ENCODE data around the gene GPNMB. TPM values are rescaled to one million over a fixed set of nuclear protein-coding genes. Genes with fewer than 3 reads are reported as not detected.

Gene GPNMB
- total RNA-seq, 1 donor from 2014 or later, result 77.5 TPM

- no peak for DNase-seq (ENCODE audit: low spot score)
Measured at GRCh38 chr7:23228412-23228811, 18.2 kb upstream of the GPNMB start.

GRCh38 chr7:23230641-23231101 lies 15.9 kb upstream of the GPNMB start:
- DNase-seq (ENCODE audit: low spot score), result no peak

GRCh38 chr7:23232966-23233365 lies 13.6 kb upstream of the GPNMB start:
- DNase-seq (ENCODE audit: low spot score), result no peak

- DNase-seq (ENCODE audit: low spot score), result no peak
Measured at GRCh38 chr7:23234569-23235296, 11.8 kb upstream of the GPNMB start.

GRCh38 chr7:23235813-23236221 lies 10.8 kb upstream of the GPNMB start:
- peak; percentile 75 for DNase-seq (ENCODE audit: low spot score)

GRCh38 chr7:23237000-23237399 lies 9.6 kb upstream of the GPNMB start:
- DNase-seq (ENCODE audit: low spot score), result no peak

GRCh38 chr7:23238983-23239652 lies 7.5 kb upstream of the GPNMB start:
- DNase-seq (ENCODE audit: low spot score), result no peak

- DNase-seq (ENCODE audit: low spot score), result no peak
Measured at GRCh38 chr7:23239698-23240097, 6.9 kb upstream of the GPNMB start.

- peak; percentile 69 for DNase-seq (ENCODE audit: low spot score)
Measured at GRCh38 chr7:23242321-23242720, 4.3 kb upstream of the GPNMB start.

- no peak for DNase-seq (ENCODE audit: low spot score)
Measured at GRCh38 chr7:23242935-23243334, 3.6 kb upstream of the GPNMB start.

- peak; percentile 62 for DNase-seq (ENCODE audit: low spot score)
Measured at GRCh38 chr7:23247046-23247602, 549 bp downstream of the GPNMB start.

GRCh38 chr7:23247603-23248335 lies 1.2 kb downstream of the GPNMB start:
- DNase-seq (ENCODE audit: low spot score), result peak; percentile 65

GRCh38 chr7:23249486-23249885 lies 2.9 kb downstream of the GPNMB start:
- no peak for DNase-seq (ENCODE audit: low spot score)

- no peak for DNase-seq (ENCODE audit: low spot score)
Measured at GRCh38 chr7:23254051-23254681, 7.6 kb downstream of the GPNMB start.

GRCh38 chr7:23256731-23257130 lies 10.2 kb downstream of the GPNMB start:
- DNase-seq (ENCODE audit: low spot score), result no peak

GRCh38 chr7:23260371-23260770 lies 13.8 kb downstream of the GPNMB start:
- DNase-seq (ENCODE audit: low spot score), result no peak

- DNase-seq (ENCODE audit: low spot score), result peak; percentile 53
Measured at GRCh38 chr7:23261843-23262452, 15.4 kb downstream of the GPNMB start.

GRCh38 chr7:23264916-23265458 lies 18.4 kb downstream of the GPNMB start:
- DNase-seq (ENCODE audit: low spot score), result no peak

- DNase-seq (ENCODE audit: low spot score), result no peak
Measured at GRCh38 chr7:23266918-23267317, 20.3 kb downstream of the GPNMB start.

- DNase-seq (ENCODE audit: low spot score), result no peak
Measured at GRCh38 chr7:23267357-23267756, 20.8 kb downstream of the GPNMB start.

GRCh38 chr7:23268167-23268566 lies 21.6 kb downstream of the GPNMB start:
- DNase-seq (ENCODE audit: low spot score), result no peak
